ENCODE data around the gene HOXB6.

Gene HOXB6

DNA sequence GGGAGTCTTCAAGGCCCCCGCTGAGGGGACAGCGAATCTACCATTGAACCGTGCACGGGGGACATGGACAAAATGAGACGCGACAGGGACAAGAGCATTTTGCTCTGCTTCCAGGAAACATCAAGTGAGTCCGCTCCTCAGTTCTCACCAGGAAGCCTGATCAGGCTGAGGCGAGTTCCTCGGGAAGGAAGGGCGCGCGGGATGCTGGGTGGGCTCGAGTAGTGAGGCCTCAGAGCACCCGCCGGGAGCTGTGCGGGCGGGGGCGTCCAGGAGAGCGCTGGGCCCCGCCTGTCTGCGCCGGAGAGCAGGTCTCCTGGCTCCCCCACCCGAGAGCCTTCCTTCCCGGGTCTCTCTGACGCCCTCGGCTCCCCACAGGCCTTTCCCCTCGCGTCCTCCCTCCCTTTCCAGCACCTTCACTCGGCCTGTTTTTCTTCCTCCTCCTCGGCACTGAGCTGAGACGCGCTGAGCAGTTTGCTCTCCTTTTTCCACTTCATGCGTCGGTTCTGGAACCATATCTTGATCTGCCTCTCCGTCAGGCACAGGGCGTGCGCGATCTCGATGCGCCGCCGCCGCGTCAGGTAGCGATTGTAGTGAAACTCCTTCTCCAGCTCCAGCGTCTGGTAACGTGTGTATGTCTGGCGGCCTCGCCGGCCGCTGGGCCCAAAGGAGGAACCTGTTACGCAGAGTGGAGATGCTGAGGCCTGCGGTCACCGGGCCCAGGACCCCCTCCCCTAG, 8.6 kb downstream of the HOXB6 start:
- DNase-seq = no peak

DNA sequence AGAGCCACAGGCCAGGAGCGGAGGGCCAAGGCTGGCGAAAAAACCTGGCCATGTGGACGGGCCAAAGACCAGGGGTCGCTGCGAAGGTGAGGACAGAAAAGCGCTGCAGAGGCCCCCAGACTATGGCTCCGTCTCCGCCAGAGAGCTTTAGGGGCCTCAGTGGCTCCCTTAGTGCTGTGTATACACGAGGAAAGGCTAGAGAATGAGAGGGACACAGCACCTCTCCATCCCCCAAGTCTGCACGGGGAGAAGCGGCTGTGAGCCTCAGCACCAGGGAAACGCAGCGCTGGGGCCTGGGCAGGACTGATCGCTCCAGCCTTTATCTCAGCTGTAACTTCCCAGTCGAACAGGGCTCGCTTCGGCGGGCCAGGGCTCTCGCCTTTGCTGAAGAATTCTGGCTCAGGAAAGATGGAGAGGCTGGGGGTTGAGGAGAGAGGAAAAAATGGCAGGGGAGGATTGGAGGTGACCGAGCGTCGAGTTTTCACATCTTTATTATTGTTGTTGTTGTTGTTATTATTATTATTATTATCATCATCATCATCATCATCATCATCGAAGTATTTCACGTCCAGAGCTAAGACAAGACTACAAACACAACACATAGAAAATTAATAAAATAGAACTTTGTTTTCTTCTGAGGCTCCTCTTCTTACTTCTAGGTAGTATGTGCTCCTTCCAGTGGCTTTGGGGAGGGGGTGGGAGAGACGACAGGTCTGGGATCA, 9.3 kb downstream of the HOXB6 start:
- no peak for DNase-seq

DNA sequence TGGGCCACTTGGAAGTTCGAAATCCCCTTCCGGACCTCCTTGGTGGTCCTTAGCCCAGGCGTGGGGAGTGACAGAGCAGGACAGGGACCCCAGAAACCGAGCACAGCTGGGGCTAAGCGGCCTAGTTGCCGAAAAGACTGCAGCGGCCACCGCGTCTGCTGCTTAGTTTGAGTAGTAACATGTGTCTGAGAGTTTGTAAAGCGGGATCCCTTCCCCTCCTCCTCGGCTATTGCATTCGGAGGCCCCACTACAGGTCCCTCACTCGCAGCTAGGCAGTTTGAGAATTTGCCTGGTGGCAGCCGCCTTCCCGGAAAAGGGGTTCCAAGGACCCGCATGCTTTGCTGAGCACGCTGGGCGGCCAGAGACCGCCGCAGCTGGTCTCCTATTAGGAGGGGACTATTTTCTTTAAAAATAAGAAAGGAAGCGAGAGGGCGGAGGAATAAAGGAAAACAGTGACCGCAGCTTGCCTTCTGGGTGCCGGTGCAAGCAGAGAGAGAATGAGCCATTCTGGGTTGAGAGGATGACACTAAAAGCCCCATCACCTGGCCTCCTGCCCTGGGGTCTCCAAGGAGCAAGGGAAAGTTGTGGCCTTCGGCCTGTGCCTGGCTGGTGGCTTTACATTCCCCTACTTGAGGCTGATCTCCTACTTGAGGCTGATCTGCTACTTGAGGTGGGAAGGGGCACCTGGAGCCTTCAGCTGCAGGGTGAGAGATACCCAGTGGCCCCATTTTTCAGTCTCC, 10.1 kb downstream of the HOXB6 start:
- no peak for DNase-seq

DNA sequence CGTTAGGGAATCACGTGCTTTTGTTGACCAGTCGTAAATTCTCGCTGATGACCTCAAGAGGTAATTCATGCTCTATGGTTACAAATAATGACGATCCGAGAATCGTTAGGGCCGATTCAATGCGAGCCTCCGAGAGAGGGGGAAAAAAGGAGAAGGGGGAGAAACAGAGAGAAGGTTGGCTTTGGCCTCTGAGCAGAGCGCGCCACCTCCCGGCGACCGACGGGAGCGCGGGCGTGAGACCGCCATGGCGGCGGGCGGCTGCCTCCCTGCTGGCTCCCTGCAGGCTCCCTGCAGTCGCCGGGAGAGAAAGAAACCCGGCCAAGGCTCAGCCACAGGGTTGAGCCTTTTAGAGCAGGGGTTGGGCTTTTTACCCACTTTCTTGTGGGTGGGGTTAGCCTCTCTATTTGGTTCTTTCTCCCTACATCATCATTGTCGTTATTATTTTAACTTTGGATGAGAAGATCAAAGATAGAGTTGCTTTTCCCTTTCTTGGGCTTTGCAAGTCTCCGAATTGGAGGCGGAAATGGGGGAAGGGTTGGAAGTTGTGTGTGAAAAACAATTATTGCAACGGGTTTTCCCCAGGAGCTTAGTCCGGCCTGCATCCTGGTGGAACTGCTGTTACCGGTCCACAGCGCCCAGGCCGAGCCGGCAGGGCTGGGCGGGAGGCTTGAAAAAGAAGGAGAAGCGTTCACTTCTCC, 10.8 kb downstream of the HOXB6 start:
- DNase-seq = peak in 2 of 56 donors; percentile 3 to 27

DNA sequence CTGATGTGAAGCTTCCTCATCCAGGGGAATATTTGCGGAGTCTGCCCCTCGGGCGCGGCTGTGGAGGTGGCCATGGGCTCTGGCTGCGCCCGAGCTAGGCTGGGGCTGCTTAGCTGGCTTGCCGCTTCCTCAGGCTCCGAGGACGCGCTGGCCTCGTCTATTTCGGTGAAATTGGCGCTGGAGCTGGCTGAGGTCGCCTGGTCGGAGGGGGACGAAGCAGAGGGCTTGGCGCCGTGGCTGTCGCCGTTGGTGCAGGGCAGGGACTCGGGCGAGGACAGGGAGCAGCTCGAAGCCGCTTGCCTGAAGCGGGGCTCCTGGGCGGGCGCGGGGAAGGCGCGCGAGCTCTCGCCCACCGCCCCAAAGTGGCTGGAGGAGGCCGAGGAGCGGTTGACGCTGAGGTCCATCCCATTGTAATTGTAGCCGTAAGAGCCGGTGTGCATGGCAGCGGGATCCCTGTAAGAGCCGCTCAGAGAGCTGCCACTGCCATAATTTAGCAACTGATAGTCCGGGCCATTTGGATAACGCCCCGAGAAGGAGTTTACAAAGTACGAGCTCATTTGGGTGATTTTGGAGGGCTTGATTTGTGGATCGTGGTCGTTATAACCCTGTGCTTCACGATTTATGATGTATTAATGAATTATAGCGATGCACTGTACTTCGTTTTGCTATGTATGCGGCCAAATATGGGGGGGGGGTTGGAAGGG, 11.5 kb downstream of the HOXB6 start, which contains the start of gene HOXB5:
TSS of gene HOXB5 (minus strand) at position 654 of the 704 bp plus-strand sequence. CDS start at position 557, 97 bp downstream.
- DNase-seq = no peak

DNA sequence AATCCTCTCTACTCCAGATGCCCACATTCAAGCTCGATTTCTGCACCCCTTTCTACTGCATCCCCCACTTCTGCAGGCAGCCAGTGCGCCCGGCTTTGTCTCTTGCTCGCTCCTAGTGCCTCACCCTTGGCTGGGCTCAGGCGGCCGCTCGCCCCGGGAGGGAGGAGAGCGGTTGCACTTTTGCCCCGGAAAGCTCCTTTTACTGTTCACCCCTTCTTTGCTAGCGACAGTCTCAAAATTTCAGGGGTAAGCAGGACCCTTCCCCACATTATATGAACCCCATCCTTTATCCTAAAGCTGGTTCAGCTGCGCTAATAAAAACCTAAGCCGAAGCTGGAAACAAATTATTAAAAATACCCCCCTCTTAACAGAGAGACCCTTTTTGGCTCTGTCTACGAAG, 12.2 kb downstream of the HOXB6 start:
- DNase-seq = no peak

DNA sequence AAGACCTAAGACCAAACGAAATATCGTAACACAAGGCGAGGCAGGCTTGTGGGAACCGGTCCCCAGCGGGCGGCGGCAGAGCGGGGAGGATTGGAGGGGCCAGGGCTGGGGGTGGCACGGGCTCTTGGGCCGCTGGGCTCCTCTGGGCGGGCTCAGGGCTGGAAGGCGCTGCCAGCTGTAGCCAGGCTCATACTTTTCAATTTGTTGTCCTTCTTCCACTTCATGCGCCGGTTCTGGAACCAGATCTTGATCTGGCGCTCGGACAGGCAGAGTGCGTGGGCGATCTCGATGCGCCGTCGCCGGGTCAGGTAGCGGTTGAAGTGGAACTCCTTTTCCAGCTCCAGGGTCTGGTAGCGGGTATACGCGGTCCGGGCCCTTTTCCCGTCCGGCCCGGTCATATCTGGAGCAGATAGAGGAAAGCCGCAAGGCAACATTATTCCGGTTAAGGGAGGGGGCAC, 12.7 kb downstream of the HOXB6 start:
- no peak for DNase-seq

DNA sequence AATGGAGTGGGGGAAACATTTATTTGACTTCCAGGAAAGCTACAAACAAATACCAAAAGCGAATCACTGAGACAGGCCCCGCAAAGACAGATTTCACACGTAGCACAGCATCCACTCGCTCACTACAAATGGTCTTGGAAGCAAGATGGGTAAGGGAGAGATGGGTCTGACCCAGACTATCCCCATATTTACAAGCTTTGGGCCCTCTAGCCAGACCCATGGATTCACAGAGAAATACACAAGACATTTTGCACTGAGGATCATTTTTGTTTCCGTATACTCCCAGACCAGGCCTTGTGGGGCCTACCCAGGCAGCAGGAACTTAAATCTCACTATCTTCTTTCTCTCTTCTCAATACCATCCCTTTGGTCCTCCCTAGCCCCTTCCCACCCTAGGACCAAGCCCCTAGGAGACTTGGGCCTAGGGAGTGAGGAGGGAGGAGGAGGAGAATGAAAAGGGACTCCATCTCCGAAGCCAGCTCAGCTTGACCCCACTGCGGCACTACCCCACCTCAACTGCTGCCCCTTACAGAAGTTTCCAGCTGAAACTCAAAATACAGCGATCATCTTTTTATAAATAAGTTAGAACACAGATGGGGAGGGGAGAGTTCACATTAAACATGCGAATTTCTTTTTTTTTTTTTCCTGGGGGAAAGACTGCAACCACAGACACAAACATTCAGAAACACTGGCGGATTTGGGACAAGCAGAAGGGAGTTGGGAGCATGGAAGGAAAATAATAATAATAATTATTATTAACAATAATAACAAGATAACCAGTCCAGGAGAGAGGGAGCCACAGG, 13.3 kb downstream of the HOXB6 start:
- no peak for DNase-seq

DNA sequence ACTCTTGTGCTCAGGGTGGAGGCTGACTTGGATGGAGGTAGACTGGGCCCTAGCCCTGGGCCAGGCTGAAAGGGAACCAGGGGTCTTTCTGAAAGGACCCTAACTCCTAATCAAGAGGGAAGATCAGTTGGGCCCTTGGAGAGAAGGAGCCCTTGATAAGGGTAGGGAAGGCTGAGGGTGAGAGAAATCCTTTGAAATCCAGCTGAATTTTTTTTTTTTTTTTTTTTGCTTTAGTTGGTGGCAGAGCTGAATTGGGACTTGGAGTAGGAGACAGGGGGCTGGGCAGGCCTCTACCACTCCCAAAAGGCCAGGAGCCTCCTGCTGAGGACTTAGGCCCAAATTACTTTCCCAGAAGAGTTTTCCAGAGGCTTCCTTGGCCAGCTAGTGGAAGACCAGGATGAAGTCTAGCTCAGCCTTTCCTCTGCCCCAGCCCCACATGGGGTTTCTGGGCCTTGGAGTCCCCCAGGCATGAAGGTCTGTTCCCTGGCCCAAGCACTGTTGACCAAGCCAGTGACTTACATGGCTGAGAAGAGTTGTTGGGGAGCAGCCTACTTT, 14.1 kb downstream of the HOXB6 start:
- DNase-seq = no peak

DNA sequence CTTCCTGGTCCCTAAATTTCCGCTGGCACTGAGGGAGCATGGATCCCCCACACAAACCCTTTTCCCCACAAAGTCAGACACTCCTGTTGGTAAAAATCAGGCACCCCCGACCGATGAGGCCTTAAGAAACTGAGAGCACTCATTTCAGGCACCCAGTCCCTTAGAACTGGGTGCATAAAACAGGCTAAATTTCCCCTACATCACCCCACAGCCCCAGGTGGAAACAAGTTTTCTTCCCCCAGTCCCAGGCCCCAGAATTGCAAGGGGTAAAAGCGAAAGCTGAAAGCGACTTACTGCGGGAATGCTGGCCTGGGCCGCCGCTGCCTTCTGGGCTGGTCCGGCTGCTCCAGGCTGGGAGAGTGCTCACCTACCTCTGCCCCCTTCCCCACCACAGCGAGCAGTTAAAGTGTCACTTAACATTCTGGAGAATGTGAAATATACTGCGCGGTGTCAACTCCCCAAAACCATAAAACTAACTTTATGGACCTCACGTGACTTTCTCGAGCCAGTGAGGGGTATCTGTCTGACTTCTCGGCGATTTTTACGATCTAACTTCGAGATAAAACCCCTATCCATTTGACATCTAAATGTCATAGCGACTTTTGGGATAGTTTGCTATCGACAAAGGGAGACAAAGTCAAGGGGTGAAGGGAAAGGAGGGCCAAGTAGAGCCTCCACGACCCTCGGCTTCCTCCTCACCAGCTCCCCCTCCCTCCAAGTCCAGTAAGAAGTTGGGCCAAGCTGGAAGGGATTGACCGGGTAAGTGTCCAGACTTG, 14.8 kb downstream of the HOXB6 start, which contains the start of gene HOXB3:
TSS of gene HOXB3 (minus strand) at position 411 of the 776 bp plus-strand sequence. CDS start 37,767 bp downstream, outside the sequence.
- DNase-seq = no peak

DNA sequence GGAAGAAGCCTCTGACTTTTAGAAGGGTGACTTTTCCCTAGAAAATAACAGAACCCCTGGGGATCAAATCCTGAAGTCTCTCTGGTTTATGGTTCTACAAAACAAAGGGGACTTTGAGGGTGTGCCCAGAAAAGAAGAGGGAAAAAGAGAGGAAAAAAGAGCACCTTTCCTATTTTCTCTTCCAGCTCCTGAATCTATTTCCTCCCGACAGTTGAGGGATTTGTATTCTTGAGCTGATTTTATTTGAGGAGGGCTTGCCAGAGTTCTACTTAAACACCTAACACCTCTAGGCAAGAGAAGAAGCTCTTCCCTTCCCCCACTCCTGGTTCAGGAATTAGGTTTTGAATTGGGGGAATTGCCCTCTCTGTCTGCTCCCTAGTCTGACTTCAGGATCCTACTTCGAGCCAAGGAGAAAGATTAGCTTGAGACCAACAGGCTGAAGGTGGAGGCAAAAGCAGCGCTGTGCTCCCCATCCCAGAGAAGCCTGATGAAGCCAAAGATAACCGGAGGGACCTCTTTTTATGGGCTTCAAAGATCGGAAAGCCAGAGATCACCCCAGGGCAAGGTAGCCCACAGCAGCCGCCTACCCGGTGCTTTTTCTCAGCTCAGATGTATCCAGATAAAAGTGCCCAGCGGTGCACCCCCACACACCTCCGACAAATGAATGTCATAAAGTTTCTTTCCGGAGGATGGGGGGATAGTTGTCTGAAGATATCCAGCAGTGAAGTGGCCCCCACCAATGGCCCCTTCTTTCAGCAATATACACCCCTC, 15.5 kb downstream of the HOXB6 start:
- no peak for DNase-seq

DNA sequence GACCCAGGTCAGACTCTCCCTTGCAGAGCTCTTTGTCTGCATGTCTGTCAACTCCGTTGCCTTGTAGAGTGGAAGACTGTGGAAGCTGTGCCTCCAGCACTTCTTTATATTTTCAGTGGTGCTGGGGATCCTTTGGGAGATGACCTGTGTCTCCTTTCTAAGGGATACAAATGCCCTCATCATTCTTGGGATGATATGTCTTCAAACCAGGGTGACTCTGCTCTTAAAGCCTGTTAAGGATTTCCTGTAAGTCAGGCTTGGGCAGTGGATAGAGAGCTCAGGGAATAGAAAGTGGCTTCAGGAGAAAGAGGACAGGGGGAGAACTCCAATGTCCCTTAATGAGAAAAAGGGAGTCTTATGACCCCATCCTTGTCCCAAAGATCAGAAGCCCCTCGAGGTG, 16.3 kb downstream of the HOXB6 start:
- no peak for DNase-seq

DNA sequence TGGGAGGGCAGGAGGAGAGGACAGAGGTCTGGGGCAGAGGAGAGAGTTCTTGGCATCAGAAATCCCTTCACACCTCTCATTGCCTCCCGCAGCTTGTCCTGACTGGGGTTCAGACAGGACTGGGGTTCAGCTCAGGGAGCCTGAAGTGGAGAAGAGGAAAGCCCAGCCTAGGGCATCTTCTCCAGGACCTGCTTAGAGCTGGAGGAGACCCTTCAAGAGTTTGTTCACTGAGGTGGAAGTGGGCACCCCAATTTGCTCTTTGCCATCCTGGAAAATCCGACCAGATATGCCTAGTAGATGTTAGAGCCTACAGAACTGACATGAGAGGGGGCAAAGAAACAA, 16.7 kb downstream of the HOXB6 start:
- no peak for DNase-seq

DNA sequence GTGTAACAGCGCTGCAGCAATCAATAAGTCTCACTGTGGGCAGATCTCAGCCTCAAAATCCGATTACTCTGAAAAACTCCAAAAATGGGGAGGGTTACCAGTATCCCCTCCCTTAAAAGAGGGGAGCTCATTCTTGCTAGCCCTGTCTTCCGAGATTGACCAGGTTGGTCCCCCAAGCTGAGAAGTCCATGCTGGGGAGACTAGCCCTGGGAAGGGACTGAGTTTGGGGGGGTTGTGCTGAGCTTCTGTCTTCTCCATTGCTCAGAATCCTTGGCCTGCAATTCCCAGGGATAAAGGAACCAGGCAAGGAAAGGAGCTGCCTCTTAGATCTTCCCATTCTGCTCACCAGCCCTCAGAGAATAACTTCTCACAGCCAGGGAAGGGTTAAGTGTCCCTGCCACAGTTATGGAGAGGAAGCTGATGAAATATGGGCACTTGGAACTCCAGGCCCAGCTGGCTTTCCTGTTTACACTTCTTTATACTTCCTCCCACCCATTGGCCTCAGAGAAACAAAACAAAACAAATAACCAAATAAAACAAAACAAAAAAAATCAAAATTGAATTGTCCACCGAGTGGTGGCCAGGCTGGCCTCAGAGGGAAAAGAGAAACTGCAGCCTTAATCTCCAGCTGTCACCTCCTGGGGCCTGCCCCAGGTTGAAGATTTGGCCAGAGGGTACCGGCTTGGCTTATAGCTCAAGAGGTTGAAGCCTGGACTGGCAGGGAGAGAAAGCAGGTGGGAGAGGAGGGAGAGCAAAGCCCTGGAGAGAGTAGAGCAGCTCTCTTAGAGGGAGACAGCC, 17.3 kb downstream of the HOXB6 start:
- DNase-seq = no peak

DNA sequence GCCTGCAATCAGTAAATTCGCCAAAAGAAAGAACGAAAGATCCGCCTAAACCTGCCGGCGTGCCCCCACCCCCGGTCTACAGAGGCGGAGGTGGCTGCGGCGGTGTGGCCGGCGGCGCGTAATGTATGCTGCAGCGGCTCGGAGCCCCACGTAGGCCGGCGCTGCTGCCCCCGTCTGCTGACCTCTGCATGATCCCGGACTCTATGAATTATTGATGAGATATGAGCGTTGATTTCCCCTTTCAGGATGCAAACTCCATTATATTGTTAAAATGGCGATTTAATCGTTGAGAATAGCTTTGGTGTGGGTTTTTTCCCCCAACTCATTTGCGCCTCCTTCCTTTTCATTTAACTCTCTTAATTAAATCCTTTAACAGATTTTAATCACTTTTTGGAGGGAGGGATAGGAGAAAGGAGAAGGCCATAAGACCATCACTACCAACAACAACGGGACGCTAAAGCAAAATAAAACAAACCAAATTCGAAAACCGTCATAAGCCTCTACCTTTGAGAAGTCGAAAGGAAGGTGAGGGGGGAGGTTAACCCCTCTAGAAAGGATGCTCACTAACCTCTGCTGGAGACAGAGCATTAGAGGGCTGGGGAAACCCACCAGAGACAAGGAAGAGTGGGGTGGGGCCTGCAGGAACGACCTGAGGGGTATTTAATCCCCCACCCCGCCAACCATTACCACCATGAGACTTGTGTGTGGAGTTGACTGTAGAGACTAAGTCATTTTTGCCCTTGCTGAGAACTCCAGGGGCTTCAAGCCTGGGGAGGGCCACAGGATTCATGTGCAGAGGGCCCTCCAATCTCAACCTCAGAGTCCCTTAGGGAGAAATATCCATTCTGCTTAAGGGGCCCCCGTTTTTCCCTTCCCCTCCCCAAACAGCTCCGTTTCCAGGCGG, 18.2 kb downstream of the HOXB6 start:
- DNase-seq = no peak

DNA sequence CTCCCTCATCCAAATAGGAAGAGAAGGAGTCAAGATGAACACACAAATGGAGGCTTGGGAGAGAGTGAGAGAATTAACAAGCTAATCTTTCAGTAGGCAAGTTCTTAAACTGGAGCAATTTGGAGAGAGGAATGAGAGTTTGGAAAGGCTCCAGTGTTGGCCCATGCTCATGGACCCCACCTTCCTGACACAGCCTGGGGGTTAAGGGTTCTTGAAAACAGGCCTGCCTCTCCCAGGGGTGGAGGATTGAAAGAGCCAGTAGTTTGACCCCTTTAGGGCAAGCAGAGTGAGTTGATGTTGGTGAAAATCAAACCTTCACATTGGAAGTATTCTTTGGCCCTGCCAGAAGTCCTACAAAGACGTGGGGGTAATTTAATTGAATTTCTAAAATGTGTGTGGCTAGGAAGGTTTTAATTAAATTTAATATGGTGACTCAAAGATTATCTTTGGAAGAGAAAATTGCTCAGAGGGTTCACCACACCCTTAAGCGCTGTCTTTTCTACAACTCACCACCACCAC, 20.5 kb downstream of the HOXB6 start:
- DNase-seq = no peak

Measured in amygdala (tissue), 56 donors.